HT1080 (cell line): Measurements from ENCODE around the gene PCDHGA11. TPM values are rescaled to one million over a fixed set of nuclear protein-coding genes. Genes with fewer than 3 reads are reported as not detected.
"Not testable (repeated sequence)": the region's sequence is repeated elsewhere in the genome, so short reads cannot be mapped to it uniquely, and the experiment has no call there.

Source experiments
- DNase-seq: peaks from one replicate; pipeline ENCODE4 v3.0.0-alpha.2; 2015; ENCODE audit warnings: low read depth
- polyA plus RNA-seq, 2 experiments: library from polyadenylated mRNA; depleted of rRNA; stranded (reverse); fragments of >200 nt; gene quantifications; 2 replicates each; pipeline ENCODE4 v1.2.3, GENCODE V29; 2015
- total RNA-seq: library from RNA; depleted of rRNA; stranded (reverse); fragments of >200 nt; shearing (Covaris generic); gene quantifications from 2 replicates; pipeline ENCODE4 v1.2.3, GENCODE V29; 2014; rRNA removed

The PCDHGA11 gene
- total RNA-seq: 0.42 and 0.50 TPM in 2 replicates
- polyA plus RNA-seq (2015; cell fraction: cytosol; rRNA removed): 0.16 and 0.24 TPM in 2 replicates
- 0.84 and 0.88 TPM in 2 replicates for polyA plus RNA-seq (2015; cell fraction: nucleus; rRNA removed)

- DNase-seq: no peak
These were observed at the start of gene PCDHGA11 for GRCh38 chr5:141420855-141421488. Gene PCDHGA11, plus strand, starts transcription at chr5:141421051. Its CDS starts 177 bp downstream, at chr5:141421228.

- no peak for DNase-seq
These were observed 49.0 kb upstream of the PCDHGA11 start for GRCh38 chr5:141371572-141372475.

- peak; percentile 24 for DNase-seq
These were observed 47.1 kb upstream of the PCDHGA11 start, which contains the start of gene PCDHGA6 for GRCh38 chr5:141373673-141374317. Gene PCDHGA6, plus strand, starts transcription at chr5:141373891. Its CDS starts 193 bp downstream, at chr5:141374084.

GRCh38 chr5:141374627-141375026 is 46.2 kb upstream of the PCDHGA11 start:
- no peak for DNase-seq

GRCh38 chr5:141375444-141376155 is 45.3 kb upstream of the PCDHGA11 start:
- not testable (repeated sequence) for DNase-seq

GRCh38 chr5:141382469-141383294 is 38.2 kb upstream of the PCDHGA11 start, which contains the start of gene PCDHGA7:
Gene PCDHGA7, plus strand, starts transcription at chr5:141382742. Its CDS starts 158 bp downstream, at chr5:141382900.
- no peak for DNase-seq

- no peak for DNase-seq
These were observed 37.5 kb upstream of the PCDHGA11 start for GRCh38 chr5:141383345-141383744.

- no peak for DNase-seq
These were observed 36.2 kb upstream of the PCDHGA11 start for GRCh38 chr5:141384471-141385267.

- DNase-seq: peak; percentile 66
These were observed 33.1 kb upstream of the PCDHGA11 start, which contains the start of gene PCDHGB4 for GRCh38 chr5:141387557-141388311. Gene PCDHGB4, plus strand, starts transcription at chr5:141387698. Its CDS starts 187 bp downstream, at chr5:141387885.

GRCh38 chr5:141388661-141389060 is 32.2 kb upstream of the PCDHGA11 start:
- no peak for DNase-seq

GRCh38 chr5:141389153-141390042 is 31.5 kb upstream of the PCDHGA11 start:
- DNase-seq: no peak

- DNase-seq: no peak
These were observed 28.2 kb upstream of the PCDHGA11 start, which contains the start of gene PCDHGA8 for GRCh38 chr5:141392429-141393198. Gene PCDHGA8, plus strand, starts transcription at chr5:141392633. Its CDS starts 181 bp downstream, at chr5:141392814.

- no peak for DNase-seq
These were observed 27.6 kb upstream of the PCDHGA11 start for GRCh38 chr5:141393267-141393666.

- DNase-seq: not testable (repeated sequence)
These were observed 26.3 kb upstream of the PCDHGA11 start for GRCh38 chr5:141394401-141395187.
